ENCODE results near the gene DCLK1.

DCLK1 gene

GRCh38 chr13:36096461-36097416 is 34.4 kb downstream of the DCLK1 start:
- H3K27me3 Mint-ChIP-seq = no peaks in the 10 kb centered on the region
- ATAC-seq (replicated peaks; ENCODE audit: extremely low read depth, poor library complexity, severe bottlenecking) (no peak), DNase-seq (ENCODE audit: low spot score in 2 of 2) (no peak)
- H3K36me3 Mint-ChIP-seq (ENCODE audit: insufficient read depth) = no peaks in the 10 kb centered on the region
- H3K27ac Mint-ChIP-seq (ENCODE audit: low read depth) = no peak overlapping the region
- H3K4me3 Mint-ChIP-seq = no peak overlapping the region
- peaks cover 11% of the 10 kb centered on the region for H3K9me3 Mint-ChIP-seq
- H3K4me1 Mint-ChIP-seq = no peaks in the 10 kb centered on the region

DNA sequence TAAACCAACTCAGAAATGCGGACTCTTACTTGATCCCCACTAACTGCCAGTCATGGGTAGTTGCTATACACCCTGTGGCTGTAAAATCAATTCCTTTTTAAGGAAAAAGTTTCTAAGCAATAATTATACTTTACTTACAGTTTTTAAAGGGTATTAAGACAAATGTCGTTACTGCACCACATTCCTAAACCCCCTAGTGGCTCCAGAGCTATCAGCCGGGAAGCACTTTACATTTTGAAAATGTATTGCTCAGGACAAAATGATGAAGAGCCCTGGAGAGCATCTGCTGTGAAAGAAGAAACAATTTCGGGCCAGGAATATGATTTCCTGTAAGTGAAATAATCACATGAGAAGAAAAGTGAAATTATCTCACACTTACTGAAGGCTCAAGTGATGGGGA is 36.7 kb downstream of the DCLK1 start:
- no peak for ATAC-seq (replicated peaks; ENCODE audit: extremely low read depth, poor library complexity, severe bottlenecking)
- H3K36me3 Mint-ChIP-seq (ENCODE audit: insufficient read depth) = no peaks in the 10 kb centered on the region

DNA sequence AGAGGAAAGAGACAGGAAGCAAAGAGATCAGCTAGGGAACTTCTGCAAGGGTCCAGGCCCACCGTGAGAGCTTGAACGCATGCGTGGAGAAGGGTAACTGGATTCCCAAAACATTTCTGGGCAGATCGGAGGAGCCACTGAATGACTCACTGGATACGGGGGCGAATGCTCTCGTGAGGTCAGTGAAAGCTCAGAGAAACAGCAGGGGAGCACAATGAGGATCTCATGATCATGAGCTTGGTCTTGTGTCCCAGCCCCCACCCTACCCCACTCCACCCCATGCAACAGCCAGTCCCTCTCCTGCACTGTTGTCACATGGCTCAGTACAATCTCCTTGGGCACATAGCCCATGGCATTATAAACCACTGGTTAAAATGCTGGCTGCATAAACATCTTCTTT is 40.6 kb downstream of the DCLK1 start:
- DNase-seq (ENCODE audit: low spot score in 2 of 2) (no peak), ATAC-seq (replicated peaks; ENCODE audit: extremely low read depth, poor library complexity, severe bottlenecking) (no peak)
- no peak overlapping the region for H3K27ac Mint-ChIP-seq (ENCODE audit: low read depth)
- no peaks in the 10 kb centered on the region for H3K4me1 Mint-ChIP-seq
- H3K36me3 Mint-ChIP-seq (ENCODE audit: insufficient read depth) = no peaks in the 10 kb centered on the region
- no peaks in the 10 kb centered on the region for H3K27me3 Mint-ChIP-seq
- H3K9me3 Mint-ChIP-seq = peaks cover 11% of the 10 kb centered on the region
- no peak overlapping the region for H3K4me3 Mint-ChIP-seq

More for the DNA sequence above, 36.7 kb downstream of the DCLK1 start:
- H3K27ac Mint-ChIP-seq (ENCODE audit: low read depth) = no peak overlapping the region
- no peak for DNase-seq (ENCODE audit: low spot score in 2 of 2)
- no peaks in the 10 kb centered on the region for H3K27me3 Mint-ChIP-seq
- peaks cover 8% of the 10 kb centered on the region for H3K9me3 Mint-ChIP-seq
- no peak overlapping the region for H3K4me3 Mint-ChIP-seq
- H3K4me1 Mint-ChIP-seq = no peaks in the 10 kb centered on the region

GRCh38 chr13:36089130-36089647 is 42.0 kb downstream of the DCLK1 start:
- Mint-ChIP-seq H3K4me1 (no peaks in the 10 kb centered on the region), H3K36me3 (ENCODE audit: insufficient read depth) (peaks cover 2% of the 10 kb centered on the region), H3K4me3 (no peak overlapping the region), H3K27ac (ENCODE audit: low read depth) (no peak overlapping the region), H3K27me3 (no peaks in the 10 kb centered on the region), H3K9me3 (peaks cover 11% of the 10 kb centered on the region)
- ATAC-seq (replicated peaks; ENCODE audit: extremely low read depth, poor library complexity, severe bottlenecking) (no peak), DNase-seq (ENCODE audit: low spot score in 2 of 2) (no peak)

- Mint-ChIP-seq H3K27me3 (no peaks in the 10 kb centered on the region), H3K36me3 (ENCODE audit: insufficient read depth) (peaks cover 2% of the 10 kb centered on the region), H3K4me1 (no peaks in the 10 kb centered on the region), H3K9me3 (peaks cover 11% of the 10 kb centered on the region), H3K4me3 (no peak overlapping the region), H3K27ac (ENCODE audit: low read depth) (no peak overlapping the region)
- no peak for DNase-seq (ENCODE audit: low spot score in 2 of 2)
- ATAC-seq (replicated peaks; ENCODE audit: extremely low read depth, poor library complexity, severe bottlenecking) = no peak
These were observed 42.7 kb downstream of the DCLK1 start for GRCh38 chr13:36088463-36088862.

DNA sequence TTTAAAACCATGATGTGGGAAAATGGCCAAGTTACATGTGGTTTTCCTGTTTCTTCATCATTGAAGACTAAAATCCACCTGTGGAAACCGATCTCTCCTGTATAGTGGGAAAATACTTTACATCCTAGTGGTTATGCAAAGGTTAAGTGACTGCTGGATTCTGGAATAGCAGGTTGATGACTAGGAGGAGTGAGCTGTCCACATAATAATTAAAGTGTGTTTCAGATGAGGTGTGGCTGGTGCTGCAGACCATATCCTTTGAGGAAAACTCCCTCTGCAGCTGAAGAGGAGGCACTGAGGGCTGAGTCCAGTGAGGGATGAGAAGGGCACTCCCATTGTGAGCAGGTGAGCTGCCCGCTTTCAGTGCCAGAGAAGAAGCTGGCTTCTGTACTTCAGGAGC is 43.2 kb downstream of the DCLK1 start:
- H3K4me1 Mint-ChIP-seq = no peaks in the 10 kb centered on the region
- H3K4me3 Mint-ChIP-seq = no peak overlapping the region
- peaks cover 11% of the 10 kb centered on the region for H3K9me3 Mint-ChIP-seq
- H3K36me3 Mint-ChIP-seq (ENCODE audit: insufficient read depth) = peaks cover 2% of the 10 kb centered on the region
- DNase-seq (ENCODE audit: low spot score in 2 of 2) = no peak
- no peaks in the 10 kb centered on the region for H3K27me3 Mint-ChIP-seq
- no peak overlapping the region for H3K27ac Mint-ChIP-seq (ENCODE audit: low read depth)
- ATAC-seq (replicated peaks; ENCODE audit: extremely low read depth, poor library complexity, severe bottlenecking) = no peak

GRCh38 chr13:36086117-36086516 is 45.1 kb downstream of the DCLK1 start:
- no peaks in the 10 kb centered on the region for H3K27me3 Mint-ChIP-seq
- H3K4me1 Mint-ChIP-seq = no peaks in the 10 kb centered on the region
- peaks cover 5% of the 10 kb centered on the region for H3K9me3 Mint-ChIP-seq
- DNase-seq (ENCODE audit: low spot score in 2 of 2) (no peak), ATAC-seq (replicated peaks; ENCODE audit: extremely low read depth, poor library complexity, severe bottlenecking) (no peak)
- H3K27ac Mint-ChIP-seq (ENCODE audit: low read depth) = no peak overlapping the region
- H3K36me3 Mint-ChIP-seq (ENCODE audit: insufficient read depth) = peaks cover 2% of the 10 kb centered on the region
- no peak overlapping the region for H3K4me3 Mint-ChIP-seq

DNA sequence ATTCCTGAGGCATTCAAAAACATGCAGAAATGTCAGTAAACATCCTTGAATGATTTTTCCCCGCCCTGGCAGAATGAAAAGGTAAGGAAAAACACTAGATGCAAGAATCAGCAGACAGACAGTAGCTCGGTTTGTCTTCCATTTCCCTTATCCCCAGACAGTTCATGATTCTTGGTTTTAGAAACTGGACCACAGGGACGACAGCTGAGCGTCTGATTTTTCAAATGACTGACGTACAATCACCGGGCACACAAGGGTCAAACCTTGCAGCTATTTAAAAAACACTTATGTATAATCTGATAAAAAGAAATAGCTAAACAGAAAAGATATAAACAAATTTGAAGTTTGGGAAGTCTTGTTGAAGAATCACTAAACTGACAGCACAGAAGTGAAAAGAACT is 47.1 kb downstream of the DCLK1 start:
- DNase-seq (ENCODE audit: low spot score in 2 of 2) = no peak

GRCh38 chr13:36082806-36083205 is 48.4 kb downstream of the DCLK1 start:
- Mint-ChIP-seq H3K4me1 (no peaks in the 10 kb centered on the region), H3K27me3 (no peaks in the 10 kb centered on the region), H3K36me3 (ENCODE audit: insufficient read depth) (peaks cover 2% of the 10 kb centered on the region), H3K9me3 (peaks cover 11% of the 10 kb centered on the region), H3K4me3 (no peak overlapping the region), H3K27ac (ENCODE audit: low read depth) (no peak overlapping the region)
- DNase-seq (ENCODE audit: low spot score in 2 of 2) (no peak), ATAC-seq (replicated peaks; ENCODE audit: extremely low read depth, poor library complexity, severe bottlenecking) (no peak)

More for the DNA sequence above, 47.1 kb downstream of the DCLK1 start:
- Mint-ChIP-seq H3K27me3 (no peaks in the 10 kb centered on the region), H3K36me3 (ENCODE audit: insufficient read depth) (peaks cover 2% of the 10 kb centered on the region), H3K27ac (ENCODE audit: low read depth) (no peak overlapping the region), H3K4me1 (no peaks in the 10 kb centered on the region), H3K9me3 (peaks cover 6% of the 10 kb centered on the region), H3K4me3 (no peak overlapping the region)
- ATAC-seq (replicated peaks; ENCODE audit: extremely low read depth, poor library complexity, severe bottlenecking) = no peak

GRCh38 chr13:36082396-36082795 is 48.8 kb downstream of the DCLK1 start:
- H3K9me3 Mint-ChIP-seq = peaks cover 11% of the 10 kb centered on the region
- DNase-seq (ENCODE audit: low spot score in 2 of 2) = no peak
- no peak for ATAC-seq (replicated peaks; ENCODE audit: extremely low read depth, poor library complexity, severe bottlenecking)
- H3K27ac Mint-ChIP-seq (ENCODE audit: low read depth) = no peak overlapping the region
- H3K36me3 Mint-ChIP-seq (ENCODE audit: insufficient read depth) = peaks cover 2% of the 10 kb centered on the region
- H3K27me3 Mint-ChIP-seq = no peaks in the 10 kb centered on the region
- H3K4me3 Mint-ChIP-seq = no peak overlapping the region
- no peaks in the 10 kb centered on the region for H3K4me1 Mint-ChIP-seq

DNA sequence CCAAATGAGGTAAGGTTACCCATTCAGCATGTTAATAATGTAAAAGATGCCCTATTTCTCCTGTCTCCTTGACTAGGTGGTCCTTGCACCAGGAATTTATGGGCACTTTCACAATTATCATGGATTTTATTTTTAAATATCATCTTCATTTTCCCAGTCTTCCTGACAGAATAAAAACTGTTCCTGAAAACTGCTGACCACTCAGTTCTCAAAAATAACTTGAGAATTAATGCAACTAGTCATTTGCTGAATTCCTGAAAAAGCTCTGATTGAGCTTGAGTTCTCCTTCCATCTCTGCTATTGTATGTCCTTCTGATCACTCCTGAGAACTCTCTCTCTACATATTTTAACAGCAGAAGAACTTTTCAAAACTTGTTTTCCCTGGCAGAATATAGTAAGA is 55.0 kb downstream of the DCLK1 start:
- no peak for DNase-seq (ENCODE audit: low spot score in 2 of 2)
- Mint-ChIP-seq H3K4me3 (no peak overlapping the region), H3K9me3 (peaks cover 19% of the 10 kb centered on the region), H3K4me1 (no peaks in the 10 kb centered on the region), H3K36me3 (ENCODE audit: insufficient read depth) (no peaks in the 10 kb centered on the region), H3K27ac (ENCODE audit: low read depth) (no peak overlapping the region), H3K27me3 (no peaks in the 10 kb centered on the region)
- no peak for ATAC-seq (replicated peaks; ENCODE audit: extremely low read depth, poor library complexity, severe bottlenecking)

GRCh38 chr13:36074659-36075058 is 56.5 kb downstream of the DCLK1 start:
- ATAC-seq (replicated peaks; ENCODE audit: extremely low read depth, poor library complexity, severe bottlenecking) = no peak
- no peak for DNase-seq (ENCODE audit: low spot score in 2 of 2)
- peaks cover 14% of the 10 kb centered on the region for H3K9me3 Mint-ChIP-seq
- H3K36me3 Mint-ChIP-seq (ENCODE audit: insufficient read depth) = no peaks in the 10 kb centered on the region
- H3K27ac Mint-ChIP-seq (ENCODE audit: low read depth) = no peak overlapping the region
- no peaks in the 10 kb centered on the region for H3K4me1 Mint-ChIP-seq
- H3K27me3 Mint-ChIP-seq = no peaks in the 10 kb centered on the region
- H3K4me3 Mint-ChIP-seq = no peak overlapping the region

Data from central memory CD8-positive, alpha-beta T cell (primary cell).